ENCODE measurements around the gene CYB5R3.

GRCh38 chr22:42585096-42585495 lies 64.1 kb downstream of the CYB5R3 start:
- TF ChIP-seq POLR2A (IDR thresholded peaks at IDR 0.05) = no peak
- TF ChIP-seq CTCF (IDR thresholded peaks at IDR 0.05) = no peak
